IMR-90 (cell line): ENCODE results near the gene DAG1.

ENCODE experiments used
- CEBPB ChIP-seq: IDR thresholded peaks from 2 replicates; pipeline ENCODE4 v1.6.1; 2012; ENCODE audit warnings: low read depth, low read length, improper control_type of control experiment
- CHD1 ChIP-seq: IDR thresholded peaks from 2 replicates; pipeline ENCODE4 v1.6.1; 2012; ENCODE audit warnings: low read depth, low read length, improper control_type of control experiment
- TF ChIP-seq, protein P1 (sequence below): conservative IDR thresholded peaks from 2 replicates; pipeline ENCODE4 v1.5.1; 2012; ENCODE audit warnings: mild to moderate bottlenecking, low read depth, low read length, improper control_type of control experiment

DNA sequence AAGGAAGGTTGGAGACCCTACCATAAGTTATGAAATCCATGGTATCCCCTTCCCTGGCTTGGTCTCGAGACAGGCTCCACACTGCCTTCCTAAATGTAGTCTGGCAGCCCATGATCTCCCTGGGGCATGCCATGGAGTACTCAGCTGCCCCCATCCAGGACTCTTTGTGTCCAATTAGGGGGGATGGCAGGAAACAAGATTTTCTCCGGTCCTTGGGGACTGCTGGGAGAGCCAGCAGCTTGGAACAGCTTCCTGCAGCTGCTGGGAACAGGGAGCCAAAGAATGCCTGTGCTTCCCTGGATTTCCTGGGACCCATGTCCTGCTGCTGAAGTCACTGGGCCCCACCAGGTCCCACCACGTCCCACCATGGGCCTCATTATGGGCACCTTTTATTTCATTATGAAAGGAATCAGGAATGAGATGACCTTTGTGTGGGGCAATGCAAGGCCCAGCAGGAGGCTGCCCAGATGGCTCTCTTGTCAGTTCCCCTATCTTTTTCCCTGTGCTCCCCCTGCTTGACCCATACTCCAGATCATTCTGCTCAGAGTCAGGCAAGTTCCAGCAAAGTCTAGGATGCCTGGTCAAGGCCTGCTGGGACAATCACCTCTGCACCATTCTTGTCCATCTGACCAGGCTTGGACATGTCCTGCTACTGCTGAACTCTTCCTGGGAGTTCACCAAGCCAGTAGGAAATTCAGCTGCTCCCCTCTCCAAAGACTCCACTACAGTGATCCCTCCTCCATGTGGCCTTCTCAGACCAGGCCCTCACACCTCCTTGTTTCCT is 15.0 kb upstream of the DAG1 start:
- TF ChIP-seq, protein P1, sequence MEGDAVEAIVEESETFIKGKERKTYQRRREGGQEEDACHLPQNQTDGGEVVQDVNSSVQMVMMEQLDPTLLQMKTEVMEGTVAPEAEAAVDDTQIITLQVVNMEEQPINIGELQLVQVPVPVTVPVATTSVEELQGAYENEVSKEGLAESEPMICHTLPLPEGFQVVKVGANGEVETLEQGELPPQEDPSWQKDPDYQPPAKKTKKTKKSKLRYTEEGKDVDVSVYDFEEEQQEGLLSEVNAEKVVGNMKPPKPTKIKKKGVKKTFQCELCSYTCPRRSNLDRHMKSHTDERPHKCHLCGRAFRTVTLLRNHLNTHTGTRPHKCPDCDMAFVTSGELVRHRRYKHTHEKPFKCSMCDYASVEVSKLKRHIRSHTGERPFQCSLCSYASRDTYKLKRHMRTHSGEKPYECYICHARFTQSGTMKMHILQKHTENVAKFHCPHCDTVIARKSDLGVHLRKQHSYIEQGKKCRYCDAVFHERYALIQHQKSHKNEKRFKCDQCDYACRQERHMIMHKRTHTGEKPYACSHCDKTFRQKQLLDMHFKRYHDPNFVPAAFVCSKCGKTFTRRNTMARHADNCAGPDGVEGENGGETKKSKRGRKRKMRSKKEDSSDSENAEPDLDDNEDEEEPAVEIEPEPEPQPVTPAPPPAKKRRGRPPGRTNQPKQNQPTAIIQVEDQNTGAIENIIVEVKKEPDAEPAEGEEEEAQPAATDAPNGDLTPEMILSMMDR, result no peak
- TF ChIP-seq CHD1, result no peak
- no peak for TF ChIP-seq CEBPB
